ENCODE data around the gene RBM8A. TPM values are rescaled to one million over a fixed set of nuclear protein-coding genes. Genes with fewer than 3 reads are reported as not detected.

The RBM8A gene
- total and polyA plus RNA-seq, 9 of the 15 experiments (the other 6 are each of a cell fraction or from before 2014, with no cell fraction given) = 215 to 1,035 (median 291) TPM

- TF ChIP-seq SMARCB1 (IDR thresholded peaks at IDR 0.05; ENCODE audit: insufficient read length, low read depth) (peak; percentile 37), SIRT6 (IDR thresholded peaks at IDR 0.05; ENCODE audit: low read depth, low read length) (no peak), HINFP (tag; conservative IDR thresholded peaks at IDR 0.05; ENCODE audit: low read depth) (no peak), SP1 (CRISPR knock-in tag; IDR thresholded peaks at IDR 0.05) (peak; percentile 84), DACH1 (IDR thresholded peaks at IDR 0.05; ENCODE audit: partially characterized antibody) (no peak), MAFK (IDR thresholded peaks at IDR 0.05; ENCODE audit: low read length) (no peak), ZNF586 (CRISPR knock-in tag; conservative IDR thresholded peaks at IDR 0.05) (no peak), RBM39 (optimal IDR thresholded peaks at IDR 0.05; ENCODE audit: low read depth, low read length) (no peak), FOXK1 (CRISPR knock-in tag; IDR thresholded peaks at IDR 0.05; ENCODE audit: borderline replicate concordance) (no peak), KDM4B (IDR thresholded peaks at IDR 0.05; ENCODE audit: borderline replicate concordance in 2 of 2, low read depth in 1 of 2) (no peak), ZC3H4 (CRISPR knock-in tag; IDR thresholded peaks at IDR 0.05; ENCODE audit: borderline replicate concordance) (no peak), NRF1 (conservative IDR thresholded peaks at IDR 0.05 in 1 of 2, IDR thresholded peaks at IDR 0.05 in 1 of 2) (peak; percentile 60 to 66), CBFB (CRISPR knock-in tag; IDR thresholded peaks at IDR 0.05) (no peak)
- TF ChIP-seq, protein P1, sequence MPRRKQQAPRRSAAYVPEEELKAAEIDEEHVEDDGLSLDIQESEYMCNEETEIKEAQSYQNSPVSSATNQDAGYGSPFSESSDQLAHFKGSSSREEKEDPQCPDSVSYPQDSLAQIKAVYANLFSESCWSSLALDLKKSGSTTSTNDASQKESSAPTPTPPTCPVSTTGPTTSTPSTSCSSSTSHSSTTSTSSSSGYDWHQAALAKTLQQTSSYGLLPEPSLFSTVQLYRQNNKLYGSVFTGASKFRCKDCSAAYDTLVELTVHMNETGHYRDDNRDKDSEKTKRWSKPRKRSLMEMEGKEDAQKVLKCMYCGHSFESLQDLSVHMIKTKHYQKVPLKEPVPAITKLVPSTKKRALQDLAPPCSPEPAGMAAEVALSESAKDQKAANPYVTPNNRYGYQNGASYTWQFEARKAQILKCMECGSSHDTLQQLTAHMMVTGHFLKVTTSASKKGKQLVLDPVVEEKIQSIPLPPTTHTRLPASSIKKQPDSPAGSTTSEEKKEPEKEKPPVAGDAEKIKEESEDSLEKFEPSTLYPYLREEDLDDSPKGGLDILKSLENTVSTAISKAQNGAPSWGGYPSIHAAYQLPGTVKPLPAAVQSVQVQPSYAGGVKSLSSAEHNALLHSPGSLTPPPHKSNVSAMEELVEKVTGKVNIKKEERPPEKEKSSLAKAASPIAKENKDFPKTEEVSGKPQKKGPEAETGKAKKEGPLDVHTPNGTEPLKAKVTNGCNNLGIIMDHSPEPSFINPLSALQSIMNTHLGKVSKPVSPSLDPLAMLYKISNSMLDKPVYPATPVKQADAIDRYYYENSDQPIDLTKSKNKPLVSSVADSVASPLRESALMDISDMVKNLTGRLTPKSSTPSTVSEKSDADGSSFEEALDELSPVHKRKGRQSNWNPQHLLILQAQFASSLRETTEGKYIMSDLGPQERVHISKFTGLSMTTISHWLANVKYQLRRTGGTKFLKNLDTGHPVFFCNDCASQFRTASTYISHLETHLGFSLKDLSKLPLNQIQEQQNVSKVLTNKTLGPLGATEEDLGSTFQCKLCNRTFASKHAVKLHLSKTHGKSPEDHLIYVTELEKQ (CRISPR knock-in tag; IDR thresholded peaks at IDR 0.05) = no peak
- TF ChIP-seq, protein P2, sequence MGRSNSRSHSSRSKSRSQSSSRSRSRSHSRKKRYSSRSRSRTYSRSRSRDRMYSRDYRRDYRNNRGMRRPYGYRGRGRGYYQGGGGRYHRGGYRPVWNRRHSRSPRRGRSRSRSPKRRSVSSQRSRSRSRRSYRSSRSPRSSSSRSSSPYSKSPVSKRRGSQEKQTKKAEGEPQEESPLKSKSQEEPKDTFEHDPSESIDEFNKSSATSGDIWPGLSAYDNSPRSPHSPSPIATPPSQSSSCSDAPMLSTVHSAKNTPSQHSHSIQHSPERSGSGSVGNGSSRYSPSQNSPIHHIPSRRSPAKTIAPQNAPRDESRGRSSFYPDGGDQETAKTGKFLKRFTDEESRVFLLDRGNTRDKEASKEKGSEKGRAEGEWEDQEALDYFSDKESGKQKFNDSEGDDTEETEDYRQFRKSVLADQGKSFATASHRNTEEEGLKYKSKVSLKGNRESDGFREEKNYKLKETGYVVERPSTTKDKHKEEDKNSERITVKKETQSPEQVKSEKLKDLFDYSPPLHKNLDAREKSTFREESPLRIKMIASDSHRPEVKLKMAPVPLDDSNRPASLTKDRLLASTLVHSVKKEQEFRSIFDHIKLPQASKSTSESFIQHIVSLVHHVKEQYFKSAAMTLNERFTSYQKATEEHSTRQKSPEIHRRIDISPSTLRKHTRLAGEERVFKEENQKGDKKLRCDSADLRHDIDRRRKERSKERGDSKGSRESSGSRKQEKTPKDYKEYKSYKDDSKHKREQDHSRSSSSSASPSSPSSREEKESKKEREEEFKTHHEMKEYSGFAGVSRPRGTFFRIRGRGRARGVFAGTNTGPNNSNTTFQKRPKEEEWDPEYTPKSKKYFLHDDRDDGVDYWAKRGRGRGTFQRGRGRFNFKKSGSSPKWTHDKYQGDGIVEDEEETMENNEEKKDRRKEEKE (IDR thresholded peaks at IDR 0.05; ENCODE audit: borderline replicate concordance in 1 of 2, control insufficient read depth in 1 of 2, low read depth in 2 of 2, low read length in 1 of 2) = no peak
- TF ChIP-seq, protein P3, sequence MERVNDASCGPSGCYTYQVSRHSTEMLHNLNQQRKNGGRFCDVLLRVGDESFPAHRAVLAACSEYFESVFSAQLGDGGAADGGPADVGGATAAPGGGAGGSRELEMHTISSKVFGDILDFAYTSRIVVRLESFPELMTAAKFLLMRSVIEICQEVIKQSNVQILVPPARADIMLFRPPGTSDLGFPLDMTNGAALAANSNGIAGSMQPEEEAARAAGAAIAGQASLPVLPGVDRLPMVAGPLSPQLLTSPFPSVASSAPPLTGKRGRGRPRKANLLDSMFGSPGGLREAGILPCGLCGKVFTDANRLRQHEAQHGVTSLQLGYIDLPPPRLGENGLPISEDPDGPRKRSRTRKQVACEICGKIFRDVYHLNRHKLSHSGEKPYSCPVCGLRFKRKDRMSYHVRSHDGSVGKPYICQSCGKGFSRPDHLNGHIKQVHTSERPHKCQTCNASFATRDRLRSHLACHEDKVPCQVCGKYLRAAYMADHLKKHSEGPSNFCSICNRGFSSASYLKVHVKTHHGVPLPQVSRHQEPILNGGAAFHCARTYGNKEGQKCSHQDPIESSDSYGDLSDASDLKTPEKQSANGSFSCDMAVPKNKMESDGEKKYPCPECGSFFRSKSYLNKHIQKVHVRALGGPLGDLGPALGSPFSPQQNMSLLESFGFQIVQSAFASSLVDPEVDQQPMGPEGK (CRISPR knock-in tag; IDR thresholded peaks at IDR 0.05; ENCODE audit: borderline replicate concordance) = no peak
These were observed 30.4 kb upstream of the RBM8A start, which contains the start of gene LIX1L (continued) for GRCh38 chr1:145957443-145958319.

Measured in K562 (cell line).